Measurements from ENCODE around the gene SKAP1. TPM values are rescaled to one million over a fixed set of nuclear protein-coding genes. Genes with fewer than 3 reads are reported as not detected.

Gene SKAP1
- total RNA-seq, 1 donor from 2014 or later: not detected

DNA sequence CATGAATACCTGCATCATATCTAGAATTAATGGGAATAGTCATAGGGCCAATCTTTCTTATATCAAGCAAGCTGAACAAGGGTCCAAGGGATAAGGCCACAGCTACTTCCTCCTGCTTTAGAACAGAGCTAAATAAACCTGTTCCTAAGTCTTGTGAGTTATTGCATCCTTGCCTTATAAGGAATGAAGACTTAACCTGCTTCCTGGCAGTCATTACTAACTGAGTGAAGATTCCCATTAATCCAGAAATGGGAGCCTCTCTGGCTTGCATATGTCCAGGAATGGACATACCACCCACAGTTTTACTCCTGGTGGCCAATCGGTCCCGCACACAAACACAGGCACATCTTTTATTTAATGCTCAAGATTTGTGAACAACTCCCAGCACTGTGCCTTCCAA is 35.9 kb upstream of the SKAP1 start:
- Mint-ChIP-seq H3K4me1 (ENCODE audit: low read depth, unreplicated experiment) (no peaks in the 10 kb centered on the region), H3K4me3 (ENCODE audit: unreplicated experiment) (no peak overlapping the region), H3K27ac (ENCODE audit: unreplicated experiment) (no peak overlapping the region), H3K9me3 (ENCODE audit: unreplicated experiment) (peaks cover 2% of the 10 kb centered on the region), H3K27me3 (ENCODE audit: low read depth, unreplicated experiment) (peaks cover 37% of the 10 kb centered on the region), H3K36me3 (ENCODE audit: low read depth, unreplicated experiment) (no peaks in the 10 kb centered on the region)
- TF ChIP-seq CTCF (IDR thresholded peaks at IDR 0.05; ENCODE audit: insufficient read depth, low read depth, low read length) (no peak), EZH2 (IDR thresholded peaks at IDR 0.05; ENCODE audit: insufficient read depth, low read length) (no peak)
- Histone ChIP-seq H3K9ac (ENCODE audit: low read length) (no peak overlapping the region), H3K4me3 (ENCODE audit: insufficient read depth, low read depth, low read length) (no peak overlapping the region), H3K79me2 (ENCODE audit: insufficient read depth, low read length) (no peaks in the 10 kb centered on the region), H4K20me1 (ENCODE audit: insufficient read depth, low read length) (no peaks in the 10 kb centered on the region), H3K4me1 (ENCODE audit: insufficient read depth, low read length) (no peaks in the 10 kb centered on the region), H2AFZ (ENCODE audit: low read depth, low read length) (no peak overlapping the region), H3K27ac (ENCODE audit: low read depth, low read length) (no peak overlapping the region), H3K9me3 (ENCODE audit: insufficient read depth, low read depth, low read length) (no peaks in the 10 kb centered on the region), H3K36me3 (ENCODE audit: insufficient read depth, low read length) (no peaks in the 10 kb centered on the region), H3K4me2 (ENCODE audit: low read length) (no peak overlapping the region), H3K27me3 (ENCODE audit: insufficient read depth, low read length) (peaks cover 2% of the 10 kb centered on the region)
- no peak for DNase-seq (ENCODE audit: low read depth)
- no peak for FAIRE-seq

GRCh38 chr17:48463526-48463925 is 33.5 kb upstream of the SKAP1 start:
- H3K36me3 ChIP-seq (ENCODE audit: insufficient read depth, low read length): no peaks in the 10 kb centered on the region
- no peak overlapping the region for H3K4me2 ChIP-seq (ENCODE audit: low read length)
- H3K9me3 ChIP-seq (ENCODE audit: insufficient read depth, low read depth, low read length): no peaks in the 10 kb centered on the region
- Mint-ChIP-seq H3K9me3 (ENCODE audit: unreplicated experiment) (peaks cover 2% of the 10 kb centered on the region), H3K27ac (ENCODE audit: unreplicated experiment) (no peak overlapping the region), H3K27me3 (ENCODE audit: low read depth, unreplicated experiment) (peaks cover 52% of the 10 kb centered on the region), H3K4me1 (ENCODE audit: low read depth, unreplicated experiment) (no peaks in the 10 kb centered on the region), H3K36me3 (ENCODE audit: low read depth, unreplicated experiment) (no peaks in the 10 kb centered on the region), H3K4me3 (ENCODE audit: unreplicated experiment) (no peak overlapping the region)
- no peak overlapping the region for H3K27ac ChIP-seq (ENCODE audit: low read depth, low read length)
- no peak overlapping the region for H3K9ac ChIP-seq (ENCODE audit: low read length)
- FAIRE-seq (no peak), DNase-seq (ENCODE audit: low read depth) (no peak)
- H2AFZ ChIP-seq (ENCODE audit: low read depth, low read length): no peak overlapping the region
- TF ChIP-seq EZH2 (IDR thresholded peaks at IDR 0.05; ENCODE audit: insufficient read depth, low read length): no peak
- no peak for TF ChIP-seq CTCF (IDR thresholded peaks at IDR 0.05; ENCODE audit: insufficient read depth, low read depth, low read length)
- no peak overlapping the region for H3K4me3 ChIP-seq (ENCODE audit: insufficient read depth, low read depth, low read length)
- H3K4me1 ChIP-seq (ENCODE audit: insufficient read depth, low read length): no peaks in the 10 kb centered on the region
- H3K27me3 ChIP-seq (ENCODE audit: insufficient read depth, low read length): peaks cover 2% of the 10 kb centered on the region
- no peaks in the 10 kb centered on the region for H3K79me2 ChIP-seq (ENCODE audit: insufficient read depth, low read length)
- H4K20me1 ChIP-seq (ENCODE audit: insufficient read depth, low read length): no peaks in the 10 kb centered on the region

DNA sequence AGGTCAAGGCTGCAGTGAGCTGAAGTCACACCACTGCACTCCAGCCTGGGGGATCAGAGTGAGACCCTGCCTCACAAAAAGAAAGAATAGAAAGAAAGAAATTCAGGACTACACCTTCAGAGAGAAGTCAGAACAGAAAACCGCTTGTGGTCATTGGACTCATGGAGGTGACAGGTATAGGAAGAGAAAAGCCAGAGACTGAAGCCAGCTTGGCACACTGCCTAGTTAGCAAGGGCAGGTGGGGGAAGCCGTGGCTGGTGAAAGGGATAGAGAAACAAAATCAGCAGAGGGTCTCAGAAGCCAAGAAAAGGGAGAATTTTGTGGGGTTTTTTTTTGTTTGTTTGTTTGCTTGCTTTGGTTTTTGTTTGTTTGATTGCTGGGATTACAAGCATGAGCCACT is 32.9 kb upstream of the SKAP1 start:
- Histone ChIP-seq H3K79me2 (ENCODE audit: insufficient read depth, low read length) (no peaks in the 10 kb centered on the region), H3K4me2 (ENCODE audit: low read length) (no peak overlapping the region), H3K27ac (ENCODE audit: low read depth, low read length) (no peak overlapping the region), H4K20me1 (ENCODE audit: insufficient read depth, low read length) (no peaks in the 10 kb centered on the region), H2AFZ (ENCODE audit: low read depth, low read length) (no peak overlapping the region), H3K36me3 (ENCODE audit: insufficient read depth, low read length) (no peaks in the 10 kb centered on the region), H3K4me1 (ENCODE audit: insufficient read depth, low read length) (no peaks in the 10 kb centered on the region), H3K9me3 (ENCODE audit: insufficient read depth, low read depth, low read length) (no peaks in the 10 kb centered on the region), H3K9ac (ENCODE audit: low read length) (no peak overlapping the region), H3K27me3 (ENCODE audit: insufficient read depth, low read length) (peaks cover 2% of the 10 kb centered on the region), H3K4me3 (ENCODE audit: insufficient read depth, low read depth, low read length) (no peak overlapping the region)
- no peak for FAIRE-seq
- no peak overlapping the region for H3K27ac Mint-ChIP-seq (ENCODE audit: unreplicated experiment)
- H3K27me3 Mint-ChIP-seq (ENCODE audit: low read depth, unreplicated experiment): peaks cover 52% of the 10 kb centered on the region
- no peak overlapping the region for H3K4me3 Mint-ChIP-seq (ENCODE audit: unreplicated experiment)
- peaks cover 2% of the 10 kb centered on the region for H3K9me3 Mint-ChIP-seq (ENCODE audit: unreplicated experiment)
- no peak for TF ChIP-seq EZH2 (IDR thresholded peaks at IDR 0.05; ENCODE audit: insufficient read depth, low read length)
- no peak for TF ChIP-seq CTCF (IDR thresholded peaks at IDR 0.05; ENCODE audit: insufficient read depth, low read depth, low read length)
- no peak for DNase-seq (ENCODE audit: low read depth)
- H3K4me1 Mint-ChIP-seq (ENCODE audit: low read depth, unreplicated experiment): no peaks in the 10 kb centered on the region
- no peaks in the 10 kb centered on the region for H3K36me3 Mint-ChIP-seq (ENCODE audit: low read depth, unreplicated experiment)
